Thoracic aorta (tissue), 2 donors: ENCODE results near the gene HLA-DOA. TPM values are rescaled to one million over a fixed set of nuclear protein-coding genes. Genes with fewer than 3 reads are reported as not detected.

ENCODE experiments used
- ATAC-seq: fragments of 150-250 bp; one replicate; pipeline ENCODE4 v1.8.0; 2017; ENCODE audit warnings: low read depth; ENCODE audit not compliant: insufficient number of reproducible peaks, low FRiP score
- DNase-seq: peaks from one replicate; pipeline ENCODE4 v3.0.0-alpha.2; 2020; ENCODE audit warnings: low spot score
- H3K27ac ChIP-seq, 2 donors: fragments of 200-600 bp; sonication (generic); 1 replicate in 1 of 2; 2 replicates in 1 of 2; pipeline ENCODE4 v1.5.1; 2016; ENCODE audit warnings: mild to moderate bottlenecking in 2 of 2, moderate library complexity in 2 of 2
- H3K27me3 ChIP-seq: fragments of 200-600 bp; sonication (generic); replicated peaks from 2 replicates; pipeline ENCODE4 v1.6.0; 2016; ENCODE audit warnings: mild to moderate bottlenecking; ENCODE audit not compliant: insufficient read depth
- H3K36me3 ChIP-seq: fragments of 200-600 bp; sonication (generic); one replicate; pipeline ENCODE4 v1.5.1; 2016
- H3K4me1 ChIP-seq, 2 donors: fragments of 200-600 bp; sonication (generic); 1 replicate in 1 of 2; 2 replicates in 1 of 2; pipeline versions ENCODE4 v1.5.1 to v1.6.0; 2016; ENCODE audit warnings: low read depth in 2 of 2, mild to moderate bottlenecking in 1 of 2; ENCODE audit not compliant: control insufficient read depth in 1 of 2
- H3K4me3 ChIP-seq: fragments of 200-600 bp; sonication (generic); 2 replicates; pipeline ENCODE4 v1.5.1; 2016; ENCODE audit warnings: mild to moderate bottlenecking
- H3K9me3 ChIP-seq: fragments of 200-600 bp; sonication (generic); 2 replicates; pipeline ENCODE4 v1.5.1; 2016
- total RNA-seq, 2 donors: library from RNA; depleted of rRNA; stranded (reverse); fragments of >200 nt; gene quantifications; one replicate each; pipeline versions ENCODE4 v1.1.0 to v1.2.3, GENCODE V29; 2016
- TF ChIP-seq, protein P1 (sequence below): fragments of 200-600 bp; sonication (generic); IDR thresholded peaks from one replicate; pipeline ENCODE4 v1.5.1; 2019; ENCODE audit warnings: antibody characterized with exemption

HLA-DOA gene
- total RNA-seq, 2 donors from 2014 or later = 5.8 to 19.4 TPM

DNA sequence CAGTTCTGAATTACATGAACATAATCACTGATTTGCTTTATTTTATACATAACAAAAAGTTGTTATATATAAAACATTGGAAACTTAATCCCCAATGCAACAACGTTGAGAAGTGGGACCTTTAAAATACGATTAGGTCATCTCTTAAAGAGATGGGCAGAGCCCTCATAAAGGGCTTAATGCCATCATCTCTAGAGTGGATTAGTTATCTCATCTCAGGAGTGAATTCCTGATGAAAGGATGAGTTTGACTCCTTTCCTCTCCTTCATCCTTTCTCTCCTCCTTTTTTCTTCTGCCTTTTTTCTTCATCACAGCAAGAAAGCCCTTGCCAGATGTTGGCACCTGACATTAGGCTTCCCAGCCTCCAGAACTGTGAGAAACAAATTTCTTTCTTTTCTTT, 13.9 kb downstream of the HLA-DOA start:
- Histone ChIP-seq H3K36me3 (no peaks in the 10 kb centered on the region), H3K9me3 (no peaks in the 10 kb centered on the region), H3K4me1 (no peaks in the 10 kb centered on the region), H3K27me3 (no peaks in the 10 kb centered on the region), H3K27ac (no peak overlapping the region), H3K4me3 (no peak overlapping the region)
- ATAC-seq (no peak), DNase-seq (no peak)
- TF ChIP-seq, protein P1, sequence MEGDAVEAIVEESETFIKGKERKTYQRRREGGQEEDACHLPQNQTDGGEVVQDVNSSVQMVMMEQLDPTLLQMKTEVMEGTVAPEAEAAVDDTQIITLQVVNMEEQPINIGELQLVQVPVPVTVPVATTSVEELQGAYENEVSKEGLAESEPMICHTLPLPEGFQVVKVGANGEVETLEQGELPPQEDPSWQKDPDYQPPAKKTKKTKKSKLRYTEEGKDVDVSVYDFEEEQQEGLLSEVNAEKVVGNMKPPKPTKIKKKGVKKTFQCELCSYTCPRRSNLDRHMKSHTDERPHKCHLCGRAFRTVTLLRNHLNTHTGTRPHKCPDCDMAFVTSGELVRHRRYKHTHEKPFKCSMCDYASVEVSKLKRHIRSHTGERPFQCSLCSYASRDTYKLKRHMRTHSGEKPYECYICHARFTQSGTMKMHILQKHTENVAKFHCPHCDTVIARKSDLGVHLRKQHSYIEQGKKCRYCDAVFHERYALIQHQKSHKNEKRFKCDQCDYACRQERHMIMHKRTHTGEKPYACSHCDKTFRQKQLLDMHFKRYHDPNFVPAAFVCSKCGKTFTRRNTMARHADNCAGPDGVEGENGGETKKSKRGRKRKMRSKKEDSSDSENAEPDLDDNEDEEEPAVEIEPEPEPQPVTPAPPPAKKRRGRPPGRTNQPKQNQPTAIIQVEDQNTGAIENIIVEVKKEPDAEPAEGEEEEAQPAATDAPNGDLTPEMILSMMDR = no peak

DNA sequence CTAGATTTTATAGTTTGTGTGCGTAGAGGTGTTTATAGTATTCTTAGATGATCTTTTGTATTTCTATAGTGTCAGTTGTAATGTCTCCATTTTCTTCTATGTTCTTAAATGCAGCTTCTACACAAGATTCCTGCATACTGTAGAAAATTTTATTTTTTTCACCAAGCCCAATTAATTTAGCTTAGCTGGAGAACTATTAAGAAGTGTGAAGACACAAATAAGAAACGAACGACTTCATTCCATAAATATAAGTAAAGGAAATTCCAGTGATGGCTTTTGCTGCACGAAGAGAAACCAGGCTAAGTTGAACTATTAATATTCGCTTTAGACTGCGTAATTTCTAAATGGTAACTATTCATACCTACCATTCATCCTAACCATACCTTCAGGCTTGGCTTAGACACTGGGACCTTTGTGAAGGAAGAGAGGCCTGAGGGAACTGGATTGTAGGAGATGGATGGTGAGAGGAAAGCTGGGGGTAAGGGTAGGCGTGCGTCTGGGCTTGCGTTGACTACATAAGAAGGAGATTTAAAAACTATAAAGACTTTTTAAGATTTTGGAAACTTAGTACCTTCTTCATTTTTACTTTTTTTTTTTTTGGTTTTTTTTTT, 15.9 kb downstream of the HLA-DOA start:
- Histone ChIP-seq H3K4me3 (no peak overlapping the region), H3K27ac (no peak overlapping the region), H3K4me1 (no peaks in the 10 kb centered on the region), H3K9me3 (no peaks in the 10 kb centered on the region), H3K27me3 (no peaks in the 10 kb centered on the region), H3K36me3 (no peaks in the 10 kb centered on the region)
- TF ChIP-seq, protein P1 = no peak
- ATAC-seq (no peak), DNase-seq (no peak)

DNA sequence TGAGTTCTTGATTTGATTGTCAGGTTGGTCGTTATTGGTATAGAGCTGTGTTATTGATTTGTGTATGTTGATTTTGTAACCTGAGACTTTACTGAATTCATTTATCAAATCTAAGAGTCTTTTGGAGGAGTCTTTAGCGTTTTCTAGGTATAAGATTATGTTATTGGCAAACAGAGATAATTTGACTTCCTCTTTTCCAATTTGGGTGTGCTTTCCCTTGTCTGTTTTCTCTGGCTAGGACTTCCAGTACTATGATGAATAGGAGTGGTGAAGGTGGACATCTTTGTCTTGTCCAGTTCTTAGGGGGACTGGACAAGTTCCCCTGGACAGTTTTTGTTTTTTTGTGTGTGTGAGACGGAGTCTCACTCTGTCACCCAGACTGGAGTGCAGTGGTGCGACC, 17.4 kb downstream of the HLA-DOA start:
- no peak overlapping the region for H3K27ac ChIP-seq
- TF ChIP-seq, protein P1 = no peak
- ATAC-seq (no peak), DNase-seq (no peak)
- H3K27me3 ChIP-seq = no peaks in the 10 kb centered on the region
- no peaks in the 10 kb centered on the region for H3K9me3 ChIP-seq
- H3K4me1 ChIP-seq = no peaks in the 10 kb centered on the region
- no peak overlapping the region for H3K4me3 ChIP-seq
- H3K36me3 ChIP-seq = no peaks in the 10 kb centered on the region

DNA sequence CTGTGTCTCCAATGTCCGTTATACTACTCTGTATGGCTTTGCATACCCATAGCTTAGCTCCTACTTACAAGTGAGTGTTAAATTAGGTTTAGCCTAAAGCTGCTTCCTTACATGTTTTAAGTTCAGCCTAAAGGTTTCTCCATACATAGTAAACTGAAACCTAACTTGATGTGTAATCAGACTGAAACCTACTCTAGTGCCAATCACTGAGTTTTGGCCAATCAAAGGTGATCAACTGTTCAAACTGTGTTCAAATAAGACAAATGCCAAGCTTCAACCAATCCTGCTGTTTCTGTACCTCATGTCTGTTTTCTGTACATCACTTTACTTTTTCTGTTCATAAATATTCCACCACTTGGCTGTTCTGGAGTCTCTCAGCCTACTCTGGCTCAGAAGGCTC, 20.0 kb downstream of the HLA-DOA start:
- TF ChIP-seq, protein P1 = no peak
- Histone ChIP-seq H3K27ac (no peak overlapping the region), H3K4me1 (no peaks in the 10 kb centered on the region), H3K27me3 (no peaks in the 10 kb centered on the region), H3K4me3 (no peak overlapping the region), H3K36me3 (no peaks in the 10 kb centered on the region), H3K9me3 (no peaks in the 10 kb centered on the region)
- no peak for ATAC-seq
- no peak for DNase-seq

DNA sequence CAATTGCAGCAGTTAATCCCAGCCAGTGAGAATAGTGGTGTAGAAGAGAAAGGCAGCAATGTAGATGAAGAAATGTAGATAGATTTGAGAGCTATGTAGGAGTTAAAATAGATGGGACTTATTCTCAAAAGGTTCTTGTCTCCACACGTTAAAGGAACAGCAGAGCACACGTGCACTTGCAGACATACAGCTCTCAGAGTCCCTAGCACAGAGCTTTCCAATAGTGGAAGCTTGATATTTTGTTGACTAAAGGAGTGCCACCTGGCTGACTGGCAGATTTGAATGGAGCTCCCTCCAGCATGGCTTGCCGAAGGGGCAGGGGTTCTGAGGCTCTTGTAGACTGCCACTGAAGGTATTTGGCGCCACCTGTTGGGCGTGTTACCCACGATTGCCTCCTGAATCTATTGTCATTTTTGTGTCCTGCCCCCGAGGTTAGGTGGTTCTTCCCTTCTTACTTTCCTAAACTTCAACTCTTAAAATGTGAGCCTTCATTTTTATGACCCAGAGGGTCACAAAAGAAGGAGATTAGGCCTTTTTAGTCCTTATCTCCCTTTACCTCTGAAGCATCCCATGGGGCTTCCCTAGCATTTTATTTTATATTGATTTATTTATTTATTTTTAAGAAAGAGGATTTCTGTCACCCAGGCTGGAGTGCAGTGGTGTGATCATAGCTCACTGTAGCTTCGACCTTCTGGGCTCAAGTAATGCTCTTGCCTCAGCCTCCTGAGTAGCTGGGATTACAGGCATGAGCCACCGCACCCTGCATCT, 24.6 kb downstream of the HLA-DOA start:
- ATAC-seq = peak; percentile 63

More for the DNA sequence above, 24.6 kb downstream of the HLA-DOA start:
- Histone ChIP-seq H3K4me3 (no peak overlapping the region), H3K4me1 (peaks cover 0 to 15% of the 10 kb centered on the region in 2 donors), H3K27ac (no peak overlapping the region), H3K27me3 (no peaks in the 10 kb centered on the region), H3K36me3 (peaks cover 23% of the 10 kb centered on the region), H3K9me3 (no peaks in the 10 kb centered on the region)
- TF ChIP-seq, protein P1 = peak; percentile 87
- DNase-seq = peak; percentile 78
